GM12878 (cell line): ENCODE data around the gene PXMP2. TPM values are rescaled to one million over a fixed set of nuclear protein-coding genes. Genes with fewer than 3 reads are reported as not detected.

ENCODE experiments used
- ATAC-seq: fragments of 200-7000 bp; cut with Tn5 transposase; 3 replicates; pipeline ENCODE4 v1.9.1; 2020; ENCODE audit warnings: mild to moderate bottlenecking, moderate library complexity
- BruUV-seq: library from RNA; stranded (reverse); fragments of 400-500 nt; replicated peaks from 2 replicates; lab custom pipeline; 2021; lab: Mats Ljungman, UMichigan
- CTCF ChIA-PET: fragments of 300-600 bp; sonication (Branson Sonifier 250); formaldehyde crosslinking; extraction: SDS; loops from one replicate; lab custom pipeline; 2021; ENCODE audit warnings: inconsistent platforms; lab: Yijun Ruan, JAX
- POLR2A ChIA-PET: fragments of 350-600 bp; formaldehyde crosslinking; extraction: SDS; loops from one replicate; lab custom pipeline; 2021; ENCODE audit warnings: inconsistent platforms; lab: Charles Lee
- RAD21 ChIA-PET: fragments of 300-600 bp; sonication (Branson Sonifier 250); formaldehyde crosslinking; loops from one replicate; lab custom pipeline; 2023; ENCODE audit warnings: antibody characterized with exemption; ENCODE audit not compliant: unreplicated experiment; lab: Charles Lee
- SMC1A ChIA-PET: fragments of 300-600 bp; sonication (Branson Sonifier 250); formaldehyde crosslinking; loops from one replicate; lab custom pipeline; 2023; ENCODE audit not compliant: unreplicated experiment, uncharacterized antibody; lab: Charles Lee
- DNase-seq: peaks from one replicate; pipeline ENCODE4 v3.0.0-alpha.2; 2011; ENCODE audit warnings: low read depth, low spot score
- FAIRE-seq: peaks from 3 replicates; lab custom pipeline; 2011; peaks lifted over from hg19 to GRCh38; lab: Jason Lieb, UNC
- H2AFZ ChIP-seq: 2 replicates; pipeline ENCODE4 v1.6.0; 2011; ENCODE audit warnings: low read depth, low read length, control low read depth; ENCODE audit not compliant: control insufficient read depth
- H3K27ac ChIP-seq: 2 replicates; pipeline ENCODE4 v1.5.1; 2011; ENCODE audit warnings: control low read depth; ENCODE audit not compliant: control insufficient read depth, insufficient read depth
- H3K27me3 ChIP-seq, 2 experiments: replicated peaks in 1 of 2; 2 replicates each; pipeline versions ENCODE4 v1.6.0 to v1.6.1; 2011; ENCODE audit warnings: low read length in 1 of 2; ENCODE audit not compliant: control insufficient read depth in 2 of 2, insufficient read depth in 2 of 2
- H3K36me3 ChIP-seq, 2 experiments: 2 replicates each; pipeline ENCODE4 v1.5.1; 2011; ENCODE audit warnings: low read length in 1 of 2; ENCODE audit not compliant: control insufficient read depth in 2 of 2, insufficient read depth in 2 of 2
- H3K4me1 ChIP-seq: 2 replicates; pipeline ENCODE4 v1.6.1; 2011; ENCODE audit warnings: mild to moderate bottlenecking, low read length, moderate library complexity, mixed read lengths; ENCODE audit not compliant: control insufficient read depth, insufficient read depth
- H3K4me2 ChIP-seq: 2 replicates; pipeline ENCODE4 v1.6.0; 2011; ENCODE audit warnings: control low read depth; ENCODE audit not compliant: control insufficient read depth, insufficient read depth
- H3K4me3 ChIP-seq: fragments of 200-600 bp; sonication (generic); 2 replicates; pipeline ENCODE4 v1.5.1; 2016
- H3K79me2 ChIP-seq: 2 replicates; pipeline ENCODE4 v1.6.0; 2011; ENCODE audit warnings: low read length; ENCODE audit not compliant: control insufficient read depth, insufficient read depth
- H3K9ac ChIP-seq: 2 replicates; pipeline ENCODE4 v1.8.0; 2011; ENCODE audit warnings: low read length, control low read depth, mixed read lengths; ENCODE audit not compliant: control insufficient read depth, insufficient read depth
- H3K9me3 ChIP-seq: replicated peaks from 3 replicates; pipeline ENCODE4 v1.5.1; 2011; ENCODE audit warnings: mild to moderate bottlenecking, low read length; ENCODE audit not compliant: control insufficient read depth, insufficient read depth
- H4K20me1 ChIP-seq: 2 replicates; pipeline ENCODE4 v1.6.0; 2011; ENCODE audit not compliant: control insufficient read depth, insufficient read depth
- BCL11A ChIP-seq: IDR thresholded peaks from 2 replicates; pipeline ENCODE4 v1.6.1; 2011; ENCODE audit warnings: low read depth, low read length
- IKZF2 ChIP-seq, 2 experiments: fragments of 450-650 bp; IDR thresholded peaks; 2 replicates each; pipeline ENCODE4 v1.6.1; 2017; ENCODE audit warnings: mild to moderate bottlenecking in 2 of 2, moderate library complexity in 2 of 2
- MTA2 ChIP-seq: fragments of 450-650 bp; IDR thresholded peaks from 2 replicates; pipeline ENCODE4 v1.6.1; 2016; ENCODE audit warnings: low read depth, mild to moderate bottlenecking, moderate library complexity
- WRNIP1 ChIP-seq: IDR thresholded peaks from 2 replicates; pipeline ENCODE4 v1.6.1; 2011; ENCODE audit warnings: low read depth, low read length, improper control_type of control experiment, borderline replicate concordance
- WGBS: methylation state at CpG from one replicate; pipeline ENCODE4 v1.1.6; 2016; ENCODE audit warnings: low lambda C conversion rate; ENCODE audit not compliant: insufficient replicate concordance, insufficient coverage; ENCODE audit errors: missing lambda C conversion rate; 5-methylcytosine and 5-hydroxymethylcytosine counted together
- in situ Hi-C: fragments of 300-500 bp; cut with MboI; formaldehyde crosslinking; loops from 9 replicates; pipeline ENCODE4 v1.14.3; 2018; ENCODE audit warnings: mixed read lengths
- intact Hi-C: fragments of 100-400 bp; cut with micrococcal nuclease; formaldehyde crosslinking; loops from one replicate; pipeline ENCODE4 v1.14.2; 2022; ENCODE audit not compliant: unreplicated experiment
- polyA plus RNA-seq, 11 experiments: library from polyadenylated mRNA; depleted of rRNA in 4 of 11; unstranded in 6 of 11; stranded (reverse) in 5 of 11; fragments of >200 nt; fragmentation: Nextera tagmentation in 4 of 11; fragmentation: Illumina TruSeq in 1 of 11; extraction: Ambion mirVana in 4 of 11; extraction: Trizol in 1 of 11; gene quantifications; 1 replicate in 1 of 11; 2 replicates in 10 of 11; pipeline versions ENCODE4 v1.2.1 to v1.2.3, GENCODE V29; 2011 to 2016; ENCODE audit warnings: inconsistent platforms in 2 of 11, missing spikeins in 2 of 11, low read depth in 1 of 11
- total RNA-seq, 4 experiments: library from RNA; depleted of rRNA in 3 of 4; stranded (reverse); fragments of >200 nt in 3 of 4; fragmentation: Illumina TruSeq in 1 of 4; extraction: Trizol in 1 of 4; gene quantifications; 2 replicates each; pipeline versions ENCODE4 v1.2.1 to v1.2.3, GENCODE V29; 2013 to 2021
- TF ChIP-seq, protein P1 (sequence below): IDR thresholded peaks from 2 replicates; pipeline ENCODE4 v1.6.1; 2011; ENCODE audit warnings: borderline replicate concordance, low read depth, mild to moderate bottlenecking, moderate library complexity, mixed read lengths, low read length; ENCODE audit not compliant: insufficient read depth; ENCODE audit errors: extremely low read length
- TF ChIP-seq, protein P2 (sequence below): fragments of 450-650 bp; IDR thresholded peaks from 2 replicates; pipeline ENCODE4 v1.6.1; 2014; ENCODE audit warnings: mild to moderate bottlenecking

Gene PXMP2
- total and polyA plus RNA-seq, 10 of the 15 experiments (the other 5 are each of a cell fraction or from before 2014, with no cell fraction given): 4.0 to 97.8 (median 42.0) TPM

DNA sequence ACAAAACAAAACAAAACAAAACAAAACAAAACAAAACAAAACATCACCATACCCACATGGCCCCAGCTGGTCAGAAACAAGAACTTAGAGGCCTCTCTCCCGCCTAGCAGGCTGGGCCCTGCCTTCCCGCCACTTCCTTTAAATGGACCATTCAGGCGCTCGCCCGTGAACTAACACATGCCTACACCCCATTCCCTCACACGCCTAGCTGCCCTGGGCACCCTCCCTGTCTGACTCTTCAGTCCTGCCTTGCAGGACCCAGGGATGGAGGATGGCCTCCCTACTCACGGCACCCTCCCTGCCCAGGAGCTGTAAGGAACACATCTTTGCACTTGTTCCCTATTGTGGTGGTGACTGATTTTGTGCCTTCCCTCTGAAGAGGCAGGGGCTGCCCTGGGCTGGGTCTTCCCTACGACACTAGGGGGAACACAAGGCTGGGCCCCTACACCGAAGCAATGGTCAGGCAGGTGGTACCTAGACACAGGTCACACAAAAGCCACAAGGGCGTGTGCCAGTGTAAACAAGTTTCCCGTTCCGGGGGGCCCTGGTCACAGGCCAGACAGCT lies 47.3 kb upstream of the PXMP2 start (continued):
- TF ChIP-seq, protein P1, sequence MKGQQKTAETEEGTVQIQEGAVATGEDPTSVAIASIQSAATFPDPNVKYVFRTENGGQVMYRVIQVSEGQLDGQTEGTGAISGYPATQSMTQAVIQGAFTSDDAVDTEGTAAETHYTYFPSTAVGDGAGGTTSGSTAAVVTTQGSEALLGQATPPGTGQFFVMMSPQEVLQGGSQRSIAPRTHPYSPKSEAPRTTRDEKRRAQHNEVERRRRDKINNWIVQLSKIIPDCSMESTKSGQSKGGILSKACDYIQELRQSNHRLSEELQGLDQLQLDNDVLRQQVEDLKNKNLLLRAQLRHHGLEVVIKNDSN: no peak

DNA sequence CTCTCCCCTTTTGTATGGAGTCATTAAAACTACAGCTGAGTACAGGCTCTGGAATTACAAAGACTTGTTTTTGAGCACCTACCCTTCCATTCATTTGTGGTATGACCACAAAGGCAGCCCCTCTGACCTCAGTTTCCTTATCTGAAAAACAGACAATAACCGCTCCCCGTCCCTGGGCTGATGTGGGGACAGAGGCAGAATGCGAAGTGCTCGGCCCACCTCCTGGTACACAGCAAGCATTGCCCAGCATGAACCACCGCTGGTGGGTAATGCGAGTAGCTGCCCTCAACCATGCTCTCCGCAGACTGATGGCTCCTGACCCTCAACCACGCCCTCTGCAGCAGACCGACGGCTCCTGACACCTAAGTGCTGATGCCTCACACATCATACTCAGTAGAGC lies 46.5 kb upstream of the PXMP2 start:
- in situ Hi-C loops: no loop called here
- no peak for ATAC-seq
- CTCF ChIA-PET: no interaction called here

More for the DNA sequence above, 46.5 kb upstream of the PXMP2 start:
- WGBS: 83% methylated on average over 10 of the region's 10 CpGs
- Histone ChIP-seq H3K4me1 (no peaks in the 10 kb centered on the region), H3K79me2 (no peaks in the 10 kb centered on the region), H3K27me3 (no peaks in the 10 kb centered on the region), H3K27ac (no peak overlapping the region), H2AFZ (no peak overlapping the region), H4K20me1 (no peaks in the 10 kb centered on the region), H3K36me3 (peaks cover 19 to 45% of the 10 kb centered on the region in 2 experiments), H3K9me3 (no peaks in the 10 kb centered on the region), H3K4me3 (no peak overlapping the region), H3K4me2 (no peak overlapping the region), H3K9ac (no peak overlapping the region)
- ChIA-PET RAD21 (no interaction called here), POLR2A (no interaction called here), SMC1A (no interaction called here)
- intact Hi-C loops: no loop called here
- no peak for FAIRE-seq
- DNase-seq: no peak
- no TSS peak for BruUV-seq
- TF ChIP-seq, protein P2, sequence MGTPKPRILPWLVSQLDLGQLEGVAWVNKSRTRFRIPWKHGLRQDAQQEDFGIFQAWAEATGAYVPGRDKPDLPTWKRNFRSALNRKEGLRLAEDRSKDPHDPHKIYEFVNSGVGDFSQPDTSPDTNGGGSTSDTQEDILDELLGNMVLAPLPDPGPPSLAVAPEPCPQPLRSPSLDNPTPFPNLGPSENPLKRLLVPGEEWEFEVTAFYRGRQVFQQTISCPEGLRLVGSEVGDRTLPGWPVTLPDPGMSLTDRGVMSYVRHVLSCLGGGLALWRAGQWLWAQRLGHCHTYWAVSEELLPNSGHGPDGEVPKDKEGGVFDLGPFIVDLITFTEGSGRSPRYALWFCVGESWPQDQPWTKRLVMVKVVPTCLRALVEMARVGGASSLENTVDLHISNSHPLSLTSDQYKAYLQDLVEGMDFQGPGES: no peak
- TF ChIP-seq IKZF2 (IDR thresholded peaks at IDR 0.05) (no peak), WRNIP1 (no peak), BCL11A (no peak), MTA2 (no peak)
